GM12873 (cell line): ENCODE data around the gene ACTL10.

Experiments used
- TF ChIP-seq, protein P1 (sequence below): IDR thresholded peaks from 2 replicates; pipeline ENCODE4 v1.5.1; 2012; ENCODE audit warnings: low read depth, mild to moderate bottlenecking, moderate library complexity, low read length, control low read depth; ENCODE audit not compliant: insufficient read depth; ENCODE audit errors: missing control alignments

The ACTL10 gene

GRCh38 chr20:33645396-33645795 lies 21.3 kb upstream of the ACTL10 start:
- TF ChIP-seq, protein P1, sequence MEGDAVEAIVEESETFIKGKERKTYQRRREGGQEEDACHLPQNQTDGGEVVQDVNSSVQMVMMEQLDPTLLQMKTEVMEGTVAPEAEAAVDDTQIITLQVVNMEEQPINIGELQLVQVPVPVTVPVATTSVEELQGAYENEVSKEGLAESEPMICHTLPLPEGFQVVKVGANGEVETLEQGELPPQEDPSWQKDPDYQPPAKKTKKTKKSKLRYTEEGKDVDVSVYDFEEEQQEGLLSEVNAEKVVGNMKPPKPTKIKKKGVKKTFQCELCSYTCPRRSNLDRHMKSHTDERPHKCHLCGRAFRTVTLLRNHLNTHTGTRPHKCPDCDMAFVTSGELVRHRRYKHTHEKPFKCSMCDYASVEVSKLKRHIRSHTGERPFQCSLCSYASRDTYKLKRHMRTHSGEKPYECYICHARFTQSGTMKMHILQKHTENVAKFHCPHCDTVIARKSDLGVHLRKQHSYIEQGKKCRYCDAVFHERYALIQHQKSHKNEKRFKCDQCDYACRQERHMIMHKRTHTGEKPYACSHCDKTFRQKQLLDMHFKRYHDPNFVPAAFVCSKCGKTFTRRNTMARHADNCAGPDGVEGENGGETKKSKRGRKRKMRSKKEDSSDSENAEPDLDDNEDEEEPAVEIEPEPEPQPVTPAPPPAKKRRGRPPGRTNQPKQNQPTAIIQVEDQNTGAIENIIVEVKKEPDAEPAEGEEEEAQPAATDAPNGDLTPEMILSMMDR: no peak

- TF ChIP-seq, protein P1: no peak
These were observed 20.6 kb upstream of the ACTL10 start for GRCh38 chr20:33646191-33646590.

DNA sequence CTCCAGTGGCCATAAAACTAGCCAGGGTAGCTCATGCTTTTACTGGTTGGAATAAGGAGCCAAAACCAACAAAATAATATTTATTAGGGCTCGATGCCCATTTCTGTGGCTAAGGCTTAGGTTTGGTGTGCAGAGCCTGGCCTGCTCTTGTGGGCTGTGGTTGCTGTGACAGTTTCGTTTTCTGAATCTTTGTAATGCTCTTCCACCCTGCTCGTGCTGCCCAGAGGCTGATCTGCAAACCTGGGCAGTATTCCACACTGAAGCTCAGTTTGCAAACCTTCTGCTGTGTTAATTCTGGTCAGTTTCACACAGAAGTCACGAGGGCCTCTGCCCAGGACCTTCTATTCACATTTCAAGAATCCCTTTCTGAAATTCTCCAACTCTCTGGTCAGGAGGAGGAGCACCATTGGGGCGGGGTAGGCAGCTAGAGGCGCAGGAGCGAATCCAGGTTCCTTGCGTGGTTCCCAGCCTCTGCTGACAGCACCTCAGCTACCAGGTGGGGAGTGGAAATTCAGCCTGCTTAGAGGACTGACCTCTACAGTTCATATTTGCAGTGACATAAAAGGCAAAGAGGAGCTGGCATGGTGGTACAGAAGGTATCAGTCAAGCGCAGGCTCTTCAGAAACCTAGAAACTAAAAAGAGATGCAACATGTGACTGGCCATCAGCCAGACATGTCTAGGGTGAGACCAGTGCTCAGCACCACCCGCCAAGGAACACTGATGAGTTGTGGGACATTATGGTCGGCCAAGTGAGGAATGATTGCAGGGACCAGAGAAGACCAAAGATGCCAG lies 18.9 kb upstream of the ACTL10 start:
- TF ChIP-seq, protein P1: no peak

DNA sequence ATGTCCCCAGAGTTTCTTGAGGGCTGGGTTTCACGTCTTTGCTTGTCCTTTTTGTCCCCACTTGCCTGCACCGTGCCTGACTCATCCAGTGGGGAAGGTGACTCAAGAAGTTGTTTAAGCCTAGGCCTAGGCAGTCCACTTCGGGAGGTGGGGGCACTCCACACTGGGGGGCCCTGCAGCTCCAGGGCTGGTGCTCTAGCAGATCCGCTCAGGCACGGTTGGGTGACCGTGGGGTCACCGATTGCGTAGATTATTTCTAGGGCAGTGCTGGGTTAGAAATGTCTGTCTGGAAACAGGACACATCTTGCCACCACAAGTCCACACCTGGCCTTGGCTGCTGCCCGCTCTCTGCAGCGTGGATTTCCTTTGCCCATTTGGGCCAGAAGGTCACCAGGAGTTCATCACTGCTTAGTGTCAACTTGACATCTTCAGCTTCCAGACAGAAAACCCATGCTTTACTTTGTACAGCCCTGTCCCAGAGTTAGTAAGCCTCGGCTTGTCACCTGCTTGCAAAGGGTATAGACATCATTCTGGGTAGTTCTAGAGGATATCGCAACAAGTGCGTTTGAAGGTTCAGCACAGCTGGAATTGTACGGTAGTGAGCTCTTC lies 18.2 kb upstream of the ACTL10 start:
- TF ChIP-seq, protein P1: no peak

DNA sequence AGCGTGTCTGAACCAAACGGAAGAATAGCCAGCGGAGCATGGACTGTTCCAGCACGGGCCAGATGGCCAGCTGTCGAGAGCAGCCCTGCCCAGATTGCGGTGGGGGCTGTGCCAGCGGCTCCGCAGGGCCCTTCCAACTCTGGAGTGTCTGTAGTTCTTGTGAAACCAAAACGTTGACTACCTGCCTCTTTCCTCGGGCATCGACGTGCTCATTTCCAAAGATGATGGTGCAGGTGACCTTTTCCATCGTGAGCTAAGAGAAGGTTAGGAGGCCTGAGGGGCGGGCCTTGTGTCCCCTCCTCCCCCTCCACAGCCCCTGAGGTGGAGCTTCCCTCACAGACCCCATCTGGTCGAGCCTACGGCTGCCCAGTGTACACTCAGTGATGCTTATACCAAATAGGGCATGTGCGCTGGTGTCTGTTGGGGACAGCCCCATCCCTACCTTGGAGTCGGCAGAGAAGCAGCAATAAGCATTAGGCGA lies 17.5 kb upstream of the ACTL10 start:
- TF ChIP-seq, protein P1: no peak

GRCh38 chr20:33650111-33650752 lies 16.5 kb upstream of the ACTL10 start:
- TF ChIP-seq, protein P1: no peak
